NCI-H526 (cell line): Measurements from ENCODE around the gene LTBP3.

Source experiments
- DNase-seq, 2 experiments: peaks; one replicate each; lab custom pipeline; 2025; lab: John Stamatoyannopoulos, UW

Gene LTBP3

DNA sequence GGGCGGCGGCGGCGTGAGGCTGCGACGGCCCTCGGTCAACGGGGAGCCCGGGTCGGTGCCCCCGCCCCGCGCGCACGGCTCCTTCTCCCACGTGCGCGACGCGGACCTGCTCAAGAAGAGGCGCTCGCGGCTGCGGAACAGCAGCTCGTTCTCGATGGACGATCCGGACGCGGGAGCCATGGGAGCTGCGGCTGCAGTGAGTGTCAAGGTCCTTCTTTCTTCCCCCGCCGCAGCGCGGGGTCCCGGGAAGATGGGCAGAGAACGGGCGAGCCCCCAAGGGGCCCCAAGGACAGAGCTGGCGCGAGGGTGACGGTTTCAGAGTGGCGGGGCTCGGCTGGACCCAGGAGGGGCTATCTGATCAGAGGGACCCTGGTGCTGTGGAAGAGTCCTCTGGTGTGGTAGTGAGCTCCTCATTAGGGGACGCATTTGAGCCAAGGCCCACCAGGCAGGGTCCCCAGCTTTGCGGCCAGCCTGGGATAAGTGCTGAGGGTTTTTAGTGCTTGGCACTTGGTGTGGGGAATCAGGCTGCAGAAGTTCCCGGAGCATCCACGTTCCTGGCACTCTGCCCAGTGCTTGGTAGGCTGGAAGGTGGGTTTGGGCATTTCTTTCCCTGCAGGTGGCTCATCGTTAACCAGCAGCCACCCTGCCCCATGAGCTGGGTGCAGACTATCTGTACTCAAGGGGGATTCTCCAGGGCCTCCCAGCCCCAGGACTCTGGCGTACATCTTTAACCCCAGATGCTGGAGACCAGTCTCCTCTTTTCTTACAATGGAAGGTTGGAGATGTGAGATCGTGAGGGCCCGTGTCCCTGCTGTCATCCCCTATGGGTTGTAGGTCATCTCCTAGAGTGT, 27.5 kb upstream of the LTBP3 start:
- DNase-seq, result no peak

GRCh38 chr11:65584723-65585171, 26.6 kb upstream of the LTBP3 start:
- DNase-seq, result no peak

DNA sequence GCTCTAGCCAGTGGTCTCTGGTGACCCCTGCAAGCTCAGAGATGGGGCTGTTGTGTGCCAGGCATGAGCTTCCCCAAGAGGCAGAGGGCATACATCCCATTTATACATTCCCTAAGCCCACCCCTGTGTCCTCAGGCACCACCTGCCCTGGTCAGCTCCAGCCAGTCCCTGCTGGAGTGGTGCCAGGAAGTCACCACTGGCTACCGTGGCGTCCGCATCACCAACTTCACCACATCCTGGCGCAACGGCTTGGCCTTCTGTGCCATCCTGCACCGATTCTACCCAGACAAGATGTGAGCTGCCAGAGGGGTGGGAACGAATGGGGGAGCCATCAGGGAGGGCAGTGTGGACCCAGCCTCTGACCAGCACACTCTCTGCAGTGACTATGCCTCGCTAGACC, 25.9 kb upstream of the LTBP3 start:
- no peak for DNase-seq

DNA sequence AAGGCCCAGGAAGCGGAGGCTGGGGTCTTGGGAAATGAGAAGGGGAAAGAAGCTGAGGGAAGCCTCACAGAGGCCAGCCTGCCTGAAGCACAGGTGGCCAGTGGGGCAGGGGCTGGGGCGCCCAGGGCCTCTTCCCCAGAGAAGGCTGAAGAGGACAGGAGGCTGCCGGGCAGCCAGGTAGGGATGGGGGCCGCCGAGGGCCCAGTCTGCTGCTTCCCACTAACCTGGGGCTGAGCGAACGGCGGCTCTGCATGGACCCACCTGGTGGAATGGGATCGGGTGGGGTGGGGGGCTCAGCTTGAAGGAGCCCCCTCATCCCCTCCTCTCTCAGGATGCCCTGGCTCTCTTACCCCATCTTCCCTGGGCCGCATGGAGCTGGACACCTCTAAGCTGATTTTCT, 25.4 kb upstream of the LTBP3 start:
- no peak for DNase-seq

DNA sequence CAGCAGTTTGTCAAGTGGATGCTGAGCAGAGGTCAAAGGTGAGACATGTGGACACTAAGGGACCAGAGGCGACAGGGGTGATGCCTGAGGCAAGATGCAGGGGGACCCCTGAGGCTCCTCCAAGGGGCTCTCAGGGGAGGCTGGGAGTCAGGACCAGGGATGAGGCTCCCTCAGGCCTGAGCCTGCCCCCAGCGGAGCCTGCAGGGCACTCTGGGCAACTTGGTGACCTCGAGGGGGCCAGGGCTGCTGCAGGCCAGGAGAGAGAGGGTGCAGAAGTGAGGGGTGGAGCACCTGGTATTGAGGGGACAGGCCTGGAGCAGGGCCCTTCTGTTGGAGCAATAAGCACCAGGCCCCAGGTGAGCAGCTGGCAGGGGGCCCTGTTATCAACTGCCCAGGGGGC, 23.8 kb upstream of the LTBP3 start:
- DNase-seq, result no peak

GRCh38 chr11:65580756-65581155, 22.6 kb upstream of the LTBP3 start:
- no peak for DNase-seq

GRCh38 chr11:65580031-65580692, 22.0 kb upstream of the LTBP3 start:
- DNase-seq, result no peak

- DNase-seq, result no peak
Observed at GRCh38 chr11:65579291-65579690, 21.1 kb upstream of the LTBP3 start.

DNA sequence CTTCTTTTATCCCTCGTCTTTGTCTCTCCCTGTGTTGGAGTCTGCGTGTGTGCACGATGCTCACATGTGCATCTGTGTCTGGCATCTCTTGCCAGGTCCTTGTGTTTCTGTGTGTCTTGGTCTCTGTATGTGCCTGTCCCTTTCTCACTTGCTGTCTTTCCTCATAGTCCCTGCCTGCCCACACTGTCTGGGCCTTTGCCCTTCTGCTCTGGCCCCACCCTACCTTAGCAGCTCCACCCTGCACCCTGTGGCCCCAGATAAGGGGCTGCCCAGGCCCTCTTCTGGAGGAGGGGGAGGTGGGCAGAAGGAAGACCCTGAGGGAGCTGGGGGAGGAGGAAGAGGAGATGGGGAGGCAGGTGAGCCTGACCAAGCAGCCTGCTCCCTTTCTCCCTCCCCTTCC, 20.5 kb upstream of the LTBP3 start:
- no peak for DNase-seq

DNA sequence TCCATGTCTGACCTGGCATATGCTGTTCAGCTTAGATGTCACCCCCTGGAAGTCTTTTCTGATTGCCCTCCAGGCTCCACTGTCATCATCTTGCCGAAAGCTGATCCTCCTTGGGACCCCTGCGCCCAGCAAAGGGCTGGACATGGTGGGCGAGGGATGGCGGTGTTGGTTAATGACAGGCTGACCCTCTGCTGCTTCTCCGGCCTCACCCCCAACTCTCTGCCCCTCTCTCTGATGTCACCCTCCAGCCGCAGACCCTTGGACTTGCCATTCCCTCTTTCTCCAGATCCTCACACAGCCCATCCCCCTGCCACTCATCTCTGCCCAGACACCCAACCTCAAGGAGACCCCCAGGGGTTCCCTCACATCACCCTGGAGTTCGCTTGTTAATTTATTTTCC, 20.0 kb upstream of the LTBP3 start:
- DNase-seq, result no peak

DNA sequence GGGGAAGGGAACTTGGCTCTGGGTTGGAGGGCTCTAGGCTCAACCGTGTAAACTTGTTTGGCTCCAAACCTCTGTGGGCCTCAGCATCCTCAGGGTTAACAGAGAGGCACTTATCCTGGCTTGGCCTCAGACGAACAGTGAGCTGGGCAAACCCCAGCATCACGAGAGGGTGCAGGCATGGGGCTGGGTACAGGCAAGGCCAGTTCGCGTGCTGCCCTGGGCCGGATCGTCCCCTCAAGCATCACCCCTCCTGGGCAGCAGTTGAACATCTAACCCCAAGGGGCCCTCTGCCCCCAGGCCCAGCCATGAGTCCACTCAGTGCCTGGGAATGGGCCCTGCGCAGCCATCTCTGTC, 19.6 kb upstream of the LTBP3 start:
- DNase-seq, result no peak

- DNase-seq, result no peak
Observed at GRCh38 chr11:65576867-65577755, 19.0 kb upstream of the LTBP3 start.

DNA sequence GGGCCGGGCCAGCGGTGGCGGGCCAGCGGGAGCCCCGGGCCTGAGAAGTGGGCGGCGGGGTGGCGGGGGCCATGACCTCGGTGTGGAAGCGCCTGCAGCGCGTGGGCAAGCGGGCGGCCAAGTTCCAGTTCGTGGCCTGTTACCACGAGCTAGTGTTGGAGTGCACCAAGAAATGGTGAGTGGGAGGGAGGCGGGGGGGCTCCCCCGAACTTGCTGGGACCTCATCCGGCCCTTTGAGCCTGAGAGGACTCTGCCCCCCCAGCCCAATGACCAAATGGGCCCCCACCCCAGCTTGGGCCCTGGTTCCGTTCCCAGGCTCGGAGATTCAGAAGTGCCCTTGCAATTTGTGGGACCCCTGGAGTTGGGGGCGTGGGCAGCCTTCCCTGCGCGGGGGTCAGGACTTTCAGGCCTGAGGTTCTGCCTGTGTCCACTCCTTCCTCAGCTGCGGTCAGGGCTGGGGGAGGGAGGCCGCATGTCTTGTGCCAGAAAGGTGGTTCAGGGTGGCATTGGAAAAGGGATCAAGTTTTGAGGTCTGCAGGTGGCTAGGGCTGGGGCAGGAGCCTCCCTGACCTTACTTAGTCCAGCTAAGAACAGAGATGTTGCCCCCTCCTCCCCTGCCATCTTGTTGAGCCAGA, 18.2 kb upstream of the LTBP3 start:
- no peak for DNase-seq

- peak in 1 of 2 experiments; percentile 75 for DNase-seq
Observed at GRCh38 chr11:65575568-65576231, 17.5 kb upstream of the LTBP3 start, which contains the start of gene EHBP1L1. TSS of gene EHBP1L1 (plus strand) at chr11:65576053. CDS start at chr11:65576303, 250 bp downstream.

DNA sequence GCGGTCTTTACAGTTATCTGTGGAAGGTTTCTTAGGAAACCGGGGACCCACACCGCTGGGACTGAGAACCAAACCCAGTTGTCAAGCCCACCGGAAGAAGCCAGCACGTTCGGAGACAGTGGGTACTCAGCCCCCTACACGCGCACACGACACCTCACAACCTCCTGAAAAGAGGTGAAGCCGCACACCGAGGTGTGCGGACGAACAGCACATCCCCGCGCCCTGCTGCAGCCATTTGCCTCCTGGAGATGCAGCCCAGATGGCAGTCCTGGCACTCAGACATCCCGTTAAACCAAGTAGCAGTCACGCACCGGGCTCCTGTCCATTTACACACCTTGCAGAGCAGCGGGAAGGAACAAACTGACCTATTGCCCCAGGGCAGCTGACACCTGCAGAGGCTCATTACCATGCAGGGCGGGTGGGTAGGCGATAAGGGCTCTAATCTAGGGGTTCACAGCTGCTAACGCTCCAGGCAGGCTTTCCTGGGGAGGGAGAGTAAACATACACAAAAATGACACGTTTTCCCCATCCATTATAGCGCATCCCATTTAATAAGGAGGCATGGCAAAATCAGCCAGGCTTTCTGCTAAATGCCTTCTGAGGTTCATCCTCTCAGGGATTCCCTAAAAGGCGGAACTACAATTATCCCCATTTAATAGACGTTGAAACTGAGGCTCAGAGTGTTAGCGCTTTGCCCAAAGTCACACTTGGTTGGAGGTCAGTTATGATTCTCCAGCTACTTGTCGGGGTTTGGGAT, 16.8 kb upstream of the LTBP3 start:
- no peak for DNase-seq

GRCh38 chr11:65574109-65574810, 16.1 kb upstream of the LTBP3 start:
- DNase-seq, result peak; percentile 56 to 90

- DNase-seq, result peak in 1 of 2 experiments; percentile 65
Observed at GRCh38 chr11:65573391-65574079, 15.4 kb upstream of the LTBP3 start.

DNA sequence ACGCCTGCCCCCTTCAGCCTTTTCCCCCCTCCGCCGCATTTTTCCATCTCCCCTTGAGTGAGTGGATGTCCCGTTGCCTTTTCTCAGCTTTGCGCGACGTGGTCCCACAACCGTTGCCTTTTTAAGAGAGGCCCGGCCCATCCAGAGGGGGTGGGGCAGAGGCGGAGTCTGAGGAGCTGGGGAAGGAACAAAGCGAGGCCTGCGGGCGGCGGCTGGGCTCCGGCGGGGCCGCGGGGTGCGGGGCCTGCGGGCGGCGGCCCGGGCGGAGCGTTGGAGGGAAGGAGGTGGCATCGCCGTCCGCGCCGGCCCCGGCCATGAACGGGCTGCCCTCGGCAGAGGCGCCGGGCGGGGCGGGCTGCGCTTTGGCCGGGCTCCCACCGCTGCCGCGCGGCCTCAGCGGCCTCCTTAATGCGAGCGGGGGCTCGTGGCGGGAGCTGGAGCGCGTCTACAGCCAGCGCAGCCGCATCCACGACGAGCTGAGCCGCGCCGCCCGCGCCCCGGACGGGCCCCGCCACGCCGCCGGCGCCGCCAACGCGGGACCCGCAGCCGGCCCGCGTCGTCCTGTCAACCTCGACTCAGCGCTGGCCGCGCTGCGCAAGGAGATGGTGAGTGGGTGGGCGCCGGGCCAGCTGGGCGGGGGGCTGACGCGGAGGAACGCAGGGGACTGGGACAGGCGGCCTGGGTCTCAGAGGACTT, 14.3 kb upstream of the LTBP3 start, which contains the start of gene FAM89B:
Gene FAM89B (plus strand): TSS at position 183 of the 696 bp plus-strand sequence. CDS start 132 bp downstream, at position 315.
- DNase-seq, result peak; percentile 77 to 95

DNA sequence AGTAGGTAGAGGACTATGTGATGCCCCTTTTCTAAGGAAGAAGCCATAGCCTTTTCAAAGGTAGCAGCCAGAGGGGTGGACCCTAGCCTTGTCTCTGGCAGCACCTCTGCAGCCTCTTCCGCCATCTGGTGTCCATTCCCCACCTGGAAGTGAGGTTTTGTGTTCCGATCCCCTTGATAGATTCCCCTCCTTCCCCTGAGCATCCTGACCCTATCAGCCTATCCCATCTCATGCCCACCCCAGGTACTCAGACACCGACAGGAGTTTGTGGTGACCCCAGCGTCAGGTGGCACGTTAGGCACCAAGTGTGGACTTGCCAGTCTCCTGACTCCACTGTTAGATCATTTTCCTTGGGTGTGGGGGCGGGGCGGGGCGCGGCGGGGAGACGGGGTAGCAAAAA, 13.8 kb upstream of the LTBP3 start:
- peak; percentile 63 to 71 for DNase-seq
